ENCODE results near the gene ZSCAN21.

The ZSCAN21 gene

DNA sequence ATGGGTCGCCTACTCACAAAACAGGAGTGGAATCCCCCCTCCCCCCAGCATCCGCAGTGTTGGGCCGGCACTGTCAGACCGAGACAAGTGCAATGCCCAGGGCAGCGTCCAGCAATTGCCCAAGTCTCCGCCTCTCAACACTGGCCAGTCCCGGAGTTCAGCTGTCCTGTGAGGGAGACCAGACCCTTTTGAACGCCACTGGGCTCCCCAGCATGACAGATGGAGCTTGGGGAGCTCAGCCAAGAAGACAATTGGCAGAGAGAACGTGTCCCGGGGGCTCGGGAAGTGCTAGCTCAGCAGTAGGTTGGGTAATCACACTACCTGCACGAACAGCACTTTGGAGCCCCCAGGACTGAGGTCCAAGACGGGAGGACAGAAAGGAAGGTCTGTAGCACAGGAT is 43.9 kb downstream of the ZSCAN21 start:
- no peak overlapping the region for H3K4me3 ChIP-seq (ENCODE audit: low read depth, low read length)
- DNase-seq (ENCODE audit: low read depth, low spot score) = no peak
- in situ Hi-C loops (cut with HindIII; ENCODE audit: low sequenced_read_pairs) = no loop called here
- no peak for TF ChIP-seq CTCF (IDR thresholded peaks at IDR 0.05; ENCODE audit: low read depth, low read length)

GRCh38 chr7:100093925-100094486 is 44.4 kb downstream of the ZSCAN21 start:
- TF ChIP-seq CTCF (IDR thresholded peaks at IDR 0.05; ENCODE audit: low read depth, low read length) = no peak
- DNase-seq (ENCODE audit: low read depth, low spot score) = no peak
- H3K4me3 ChIP-seq (ENCODE audit: low read depth, low read length) = no peak overlapping the region
- in situ Hi-C loops (cut with HindIII; ENCODE audit: low sequenced_read_pairs) = no loop called here

DNA sequence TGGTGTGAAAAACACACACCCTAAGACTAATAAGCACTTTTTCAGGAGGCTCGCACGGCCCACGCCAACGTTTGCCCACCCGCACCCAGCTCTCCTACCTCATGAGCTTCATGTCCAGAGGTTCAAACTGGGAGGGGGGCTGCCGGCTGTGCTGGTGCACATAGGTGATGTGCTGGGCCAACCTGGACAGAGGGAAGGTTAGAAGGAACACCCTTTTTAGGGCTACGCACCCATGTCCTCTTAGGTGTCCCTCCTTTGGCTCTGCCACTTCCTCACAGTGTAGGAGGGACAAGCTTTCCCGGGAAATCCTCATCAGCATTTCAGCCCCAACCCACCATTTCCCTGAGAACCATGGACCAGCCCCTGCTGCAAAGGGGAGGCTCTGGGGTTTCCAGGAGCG is 45.7 kb downstream of the ZSCAN21 start:
- TF ChIP-seq CTCF (IDR thresholded peaks at IDR 0.05; ENCODE audit: low read depth, low read length) = no peak
- DNase-seq (ENCODE audit: low read depth, low spot score) = no peak
- in situ Hi-C loops (cut with HindIII; ENCODE audit: low sequenced_read_pairs) = no loop called here
- H3K4me3 ChIP-seq (ENCODE audit: low read depth, low read length) = no peak overlapping the region

DNA sequence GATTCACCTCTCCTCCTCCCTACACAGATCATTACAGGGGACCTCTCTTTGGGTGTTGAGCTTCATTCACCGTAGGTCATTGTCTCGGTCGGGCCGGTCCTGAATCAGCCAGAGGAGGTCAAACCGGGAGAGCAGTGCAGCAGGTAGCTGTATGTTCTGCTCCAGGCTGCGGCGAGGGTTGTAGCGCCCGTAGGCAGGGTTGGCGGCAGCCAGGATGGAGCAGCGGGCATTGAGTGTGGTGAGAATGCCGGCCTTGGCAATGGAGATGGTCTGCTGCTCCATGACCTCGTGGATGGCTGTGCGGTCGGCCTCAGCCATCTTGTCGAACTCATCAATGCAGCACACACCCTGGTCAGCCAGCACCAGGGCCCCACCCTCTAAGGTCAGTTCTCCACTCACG is 46.1 kb downstream of the ZSCAN21 start:
- no peak for TF ChIP-seq CTCF (IDR thresholded peaks at IDR 0.05; ENCODE audit: low read depth, low read length)
- no peak overlapping the region for H3K4me3 ChIP-seq (ENCODE audit: low read depth, low read length)
- DNase-seq (ENCODE audit: low read depth, low spot score) = no peak
- in situ Hi-C loops (cut with HindIII; ENCODE audit: low sequenced_read_pairs) = no loop called here

- in situ Hi-C loops (cut with HindIII; ENCODE audit: low sequenced_read_pairs) = no loop called here
- no peak overlapping the region for H3K4me3 ChIP-seq (ENCODE audit: low read depth, low read length)
- no peak for TF ChIP-seq CTCF (IDR thresholded peaks at IDR 0.05; ENCODE audit: low read depth, low read length)
These were observed 49.3 kb downstream of the ZSCAN21 start for GRCh38 chr7:100098913-100099312.

GRCh38 chr7:100099452-100099851 is 49.9 kb downstream of the ZSCAN21 start:
- no peak for DNase-seq (ENCODE audit: low read depth, low spot score)
- no peak for TF ChIP-seq CTCF (IDR thresholded peaks at IDR 0.05; ENCODE audit: low read depth, low read length)
- H3K4me3 ChIP-seq (ENCODE audit: low read depth, low read length) = peak overlapping the region; percentile 66
- in situ Hi-C loops (cut with HindIII; ENCODE audit: low sequenced_read_pairs) = no loop called here

More at GRCh38 chr7:100098913-100099312, 49.3 kb downstream of the ZSCAN21 start:
- DNase-seq (ENCODE audit: low read depth, low spot score) = no peak

Measured in astrocyte of the spinal cord (primary cell).